Colonic mucosa (tissue), 4 donors: ENCODE results near the gene GMDS. TPM values are rescaled to one million over a fixed set of nuclear protein-coding genes. Genes with fewer than 3 reads are reported as not detected.

Source experiments
- DNase-seq: peaks from one replicate; pipeline ENCODE4 v3.0.0-alpha.2; 2020
- H3K27ac ChIP-seq: fragments of 200-600 bp; one replicate; pipeline ENCODE4 v1.8.0; 2021
- H3K27me3 ChIP-seq: fragments of 200-600 bp; one replicate; pipeline ENCODE4 v1.8.0; 2021
- H3K36me3 ChIP-seq: fragments of 200-600 bp; one replicate; pipeline ENCODE4 v1.8.0; 2021
- H3K4me1 ChIP-seq: fragments of 200-600 bp; one replicate; pipeline ENCODE4 v1.8.0; 2021; ENCODE audit warnings: mild to moderate bottlenecking
- H3K4me3 ChIP-seq: fragments of 200-600 bp; one replicate; pipeline ENCODE4 v1.8.0; 2021
- H3K9ac ChIP-seq, 2 donors: one replicate each; pipeline ENCODE4 v1.7.0; 2013; ENCODE audit warnings: control low read depth in 2 of 2, low read depth in 2 of 2, low read length in 2 of 2
- H3K9me3 ChIP-seq: fragments of 200-600 bp; one replicate; pipeline ENCODE4 v1.8.0; 2021
- intact Hi-C: fragments of 100-400 bp; cut with DNase I; formaldehyde crosslinking; loops from one replicate; pipeline ENCODE4 v1.14.1; 2022
- total RNA-seq, 2 donors: library from RNA; stranded (reverse); fragmentation: NEBNext Ultra II Directional in 1 of 2; extraction: Animal tissue kit (Norgen Biotek cat#: 25700) in 1 of 2; gene quantifications; one replicate each; pipeline ENCODE4 v1.2.1, GENCODE V29; 2021
- TF ChIP-seq, protein P1 (sequence below): fragments of 200-600 bp; IDR thresholded peaks from one replicate; pipeline ENCODE4 v1.8.0; 2022; ENCODE audit warnings: antibody characterized with exemption, mild to moderate bottlenecking
- donor health status: healthy.
- donor health status: DM: no; HTN: no; CAD: no.
- donor health status: DM: no; HTN: no; CAD: no.

GMDS gene
- total RNA-seq, 2 donors from 2014 or later, result 247 to 272 TPM

DNA sequence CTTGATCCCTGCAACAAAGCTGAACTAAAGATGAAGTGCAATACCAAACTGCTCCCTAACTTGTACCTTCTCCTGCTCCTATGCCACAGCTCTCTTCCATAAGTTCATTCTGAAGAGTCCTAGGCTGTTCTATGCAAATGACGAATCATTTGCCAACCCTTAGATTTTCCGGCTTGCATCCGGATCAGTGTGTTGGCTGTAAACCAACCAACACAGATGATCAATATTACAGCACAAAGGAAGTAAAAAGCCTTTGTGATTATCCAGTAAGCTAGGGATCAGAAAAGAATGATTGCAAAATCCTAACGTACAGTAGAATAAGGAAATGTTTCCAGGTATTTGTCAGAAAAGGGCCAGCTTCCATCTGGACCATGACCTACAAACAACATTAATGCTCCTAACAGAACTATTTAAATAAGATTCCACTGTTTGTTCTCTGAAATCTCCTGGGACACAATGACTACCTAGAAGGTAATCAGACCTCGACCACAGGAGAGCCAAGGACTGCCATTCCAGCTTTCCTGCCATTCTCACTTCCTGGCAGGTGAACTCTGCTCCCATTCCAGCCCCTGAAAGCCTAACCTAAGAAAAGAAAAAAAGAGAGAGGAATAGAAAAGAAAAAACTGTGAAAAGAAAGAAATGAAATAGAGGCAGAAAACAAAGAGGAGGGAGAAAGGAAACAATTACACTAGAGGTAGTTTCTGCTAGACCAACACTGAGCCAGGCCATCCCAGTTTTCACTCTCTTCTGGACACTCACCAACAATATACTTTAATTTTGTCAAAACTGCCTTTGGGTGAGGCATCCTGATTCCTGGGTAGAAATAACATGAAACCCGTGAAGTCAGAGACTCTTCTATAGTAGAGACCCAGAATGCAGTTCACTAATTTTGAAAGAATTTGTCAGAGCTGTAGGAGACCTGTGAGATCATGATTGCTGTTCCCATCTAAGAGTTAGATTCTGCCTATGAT, 19.7 kb downstream of the GMDS start:
- Histone ChIP-seq H3K4me1 (no peaks in the 10 kb centered on the region), H3K27ac (peak overlapping the region; percentile 78), H3K9ac (peak overlapping the region; percentile 17 to 42), H3K9me3 (no peaks in the 10 kb centered on the region), H3K4me3 (no peak overlapping the region), H3K36me3 (no peaks in the 10 kb centered on the region), H3K27me3 (no peaks in the 10 kb centered on the region)
- peak; percentile 49 for DNase-seq
- TF ChIP-seq, protein P1, sequence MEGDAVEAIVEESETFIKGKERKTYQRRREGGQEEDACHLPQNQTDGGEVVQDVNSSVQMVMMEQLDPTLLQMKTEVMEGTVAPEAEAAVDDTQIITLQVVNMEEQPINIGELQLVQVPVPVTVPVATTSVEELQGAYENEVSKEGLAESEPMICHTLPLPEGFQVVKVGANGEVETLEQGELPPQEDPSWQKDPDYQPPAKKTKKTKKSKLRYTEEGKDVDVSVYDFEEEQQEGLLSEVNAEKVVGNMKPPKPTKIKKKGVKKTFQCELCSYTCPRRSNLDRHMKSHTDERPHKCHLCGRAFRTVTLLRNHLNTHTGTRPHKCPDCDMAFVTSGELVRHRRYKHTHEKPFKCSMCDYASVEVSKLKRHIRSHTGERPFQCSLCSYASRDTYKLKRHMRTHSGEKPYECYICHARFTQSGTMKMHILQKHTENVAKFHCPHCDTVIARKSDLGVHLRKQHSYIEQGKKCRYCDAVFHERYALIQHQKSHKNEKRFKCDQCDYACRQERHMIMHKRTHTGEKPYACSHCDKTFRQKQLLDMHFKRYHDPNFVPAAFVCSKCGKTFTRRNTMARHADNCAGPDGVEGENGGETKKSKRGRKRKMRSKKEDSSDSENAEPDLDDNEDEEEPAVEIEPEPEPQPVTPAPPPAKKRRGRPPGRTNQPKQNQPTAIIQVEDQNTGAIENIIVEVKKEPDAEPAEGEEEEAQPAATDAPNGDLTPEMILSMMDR, result no peak
- intact Hi-C loops, result no loop called here

GRCh38 chr6:2224847-2225382, 20.5 kb downstream of the GMDS start:
- H3K4me3 ChIP-seq, result no peak overlapping the region
- peak overlapping the region; percentile 78 for H3K27ac ChIP-seq
- intact Hi-C loops, result no loop called here
- peak overlapping the region; percentile 1 to 17 for H3K9ac ChIP-seq
- DNase-seq, result no peak
- no peaks in the 10 kb centered on the region for H3K27me3 ChIP-seq
- no peaks in the 10 kb centered on the region for H3K4me1 ChIP-seq
- H3K36me3 ChIP-seq, result no peaks in the 10 kb centered on the region
- TF ChIP-seq, protein P1, result no peak
- no peaks in the 10 kb centered on the region for H3K9me3 ChIP-seq

- Histone ChIP-seq H3K4me3 (peak overlapping the region; percentile 41), H3K27me3 (no peaks in the 10 kb centered on the region), H3K9ac (peak overlapping the region; percentile 13 to 69), H3K27ac (peak overlapping the region; percentile 45), H3K4me1 (no peaks in the 10 kb centered on the region), H3K9me3 (no peaks in the 10 kb centered on the region), H3K36me3 (no peaks in the 10 kb centered on the region)
- no peak for DNase-seq
- TF ChIP-seq, protein P1, result no peak
- intact Hi-C loops, result no loop called here
These were observed 23.0 kb downstream of the GMDS start for GRCh38 chr6:2222275-2222842.

GRCh38 chr6:2221726-2222274, 23.6 kb downstream of the GMDS start:
- H3K27me3 ChIP-seq, result no peaks in the 10 kb centered on the region
- DNase-seq, result no peak

GRCh38 chr6:2220154-2220553, 25.3 kb downstream of the GMDS start:
- intact Hi-C loops, result no loop called here
- Histone ChIP-seq H3K27ac (no peak overlapping the region), H3K9me3 (no peaks in the 10 kb centered on the region), H3K36me3 (no peaks in the 10 kb centered on the region), H3K27me3 (no peaks in the 10 kb centered on the region), H3K4me3 (no peak overlapping the region), H3K4me1 (no peaks in the 10 kb centered on the region), H3K9ac (no peak overlapping the region)
- TF ChIP-seq, protein P1, result no peak
- no peak for DNase-seq

More at GRCh38 chr6:2221726-2222274, 23.6 kb downstream of the GMDS start:
- TF ChIP-seq, protein P1, result no peak
- no peaks in the 10 kb centered on the region for H3K36me3 ChIP-seq
- no peaks in the 10 kb centered on the region for H3K4me1 ChIP-seq
- peak overlapping the region; percentile 41 for H3K4me3 ChIP-seq
- intact Hi-C loops, result no loop called here
- H3K9me3 ChIP-seq, result no peaks in the 10 kb centered on the region
- peak overlapping the region; percentile 45 for H3K27ac ChIP-seq
- peak overlapping the region; percentile 13 to 69 for H3K9ac ChIP-seq
